B cell (primary cell): Measurements from ENCODE around the gene MT1X.

Source experiments
- EZH2 ChIP-seq: IDR thresholded peaks from 2 replicates; pipeline ENCODE4 v1.6.1; 2012; ENCODE audit warnings: borderline replicate concordance, low read depth, mild to moderate bottlenecking, moderate library complexity, low read length; ENCODE audit not compliant: insufficient read depth, poor library complexity, severe bottlenecking
- TF ChIP-seq, protein P1 (sequence below): fragments of 200-600 bp; IDR thresholded peaks from one replicate; pipeline ENCODE4 v1.8.0; 2022; ENCODE audit warnings: antibody characterized with exemption, mild to moderate bottlenecking

DNA sequence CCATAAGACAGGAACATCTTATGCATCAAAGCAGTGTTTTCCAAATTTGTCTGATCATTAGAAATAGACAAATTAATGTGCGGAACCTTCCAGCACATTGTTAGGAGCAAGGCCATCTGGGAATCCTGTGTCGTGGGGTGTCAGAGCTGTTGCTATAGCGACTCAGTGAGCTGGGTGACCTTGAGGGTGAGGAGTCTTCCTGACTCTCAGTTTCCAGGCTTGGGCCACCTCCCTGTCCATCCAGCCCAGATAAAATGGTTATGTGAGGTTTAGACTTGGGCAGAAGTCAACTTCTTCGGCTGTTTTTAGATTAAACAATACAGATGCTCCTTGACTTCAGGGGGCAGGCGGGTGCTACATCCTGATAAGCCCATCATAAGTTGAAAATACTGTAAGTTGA, 20.6 kb downstream of the MT1X start:
- TF ChIP-seq, protein P1, sequence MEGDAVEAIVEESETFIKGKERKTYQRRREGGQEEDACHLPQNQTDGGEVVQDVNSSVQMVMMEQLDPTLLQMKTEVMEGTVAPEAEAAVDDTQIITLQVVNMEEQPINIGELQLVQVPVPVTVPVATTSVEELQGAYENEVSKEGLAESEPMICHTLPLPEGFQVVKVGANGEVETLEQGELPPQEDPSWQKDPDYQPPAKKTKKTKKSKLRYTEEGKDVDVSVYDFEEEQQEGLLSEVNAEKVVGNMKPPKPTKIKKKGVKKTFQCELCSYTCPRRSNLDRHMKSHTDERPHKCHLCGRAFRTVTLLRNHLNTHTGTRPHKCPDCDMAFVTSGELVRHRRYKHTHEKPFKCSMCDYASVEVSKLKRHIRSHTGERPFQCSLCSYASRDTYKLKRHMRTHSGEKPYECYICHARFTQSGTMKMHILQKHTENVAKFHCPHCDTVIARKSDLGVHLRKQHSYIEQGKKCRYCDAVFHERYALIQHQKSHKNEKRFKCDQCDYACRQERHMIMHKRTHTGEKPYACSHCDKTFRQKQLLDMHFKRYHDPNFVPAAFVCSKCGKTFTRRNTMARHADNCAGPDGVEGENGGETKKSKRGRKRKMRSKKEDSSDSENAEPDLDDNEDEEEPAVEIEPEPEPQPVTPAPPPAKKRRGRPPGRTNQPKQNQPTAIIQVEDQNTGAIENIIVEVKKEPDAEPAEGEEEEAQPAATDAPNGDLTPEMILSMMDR, result no peak
- no peak for TF ChIP-seq EZH2
